H1 (cell line): Measurements from ENCODE around the gene SPSB1. TPM values are rescaled to one million over a fixed set of nuclear protein-coding genes. Genes with fewer than 3 reads are reported as not detected.
A peak's percentile ranks its signal among the peaks of the same experiment; 100 is the strongest.

Source experiments
- CTCF ChIA-PET: fragments of 300-600 bp; sonication (Branson Sonifier 250); formaldehyde crosslinking; loops from one replicate; lab custom pipeline; 2021; ENCODE audit not compliant: partially characterized antibody; lab: Charles Lee
- POLR2A ChIA-PET: fragments of 300-600 bp; sonication (Branson Sonifier 250); formaldehyde crosslinking; loops from one replicate; lab custom pipeline; 2021; ENCODE audit warnings: inconsistent platforms; ENCODE audit not compliant: partially characterized antibody; lab: Charles Lee
- DNase-seq, 2 experiments: peaks; one replicate each; pipeline versions ENCODE4 v3.0.0 to v3.0.0-alpha.2; 2010 to 2022; ENCODE audit warnings: low spot score in 2 of 2, low read depth in 1 of 2, mixed read lengths in 1 of 2
- FAIRE-seq: peaks from 2 replicates; lab custom pipeline; 2011; peaks lifted over from hg19 to GRCh38; lab: Jason Lieb, UNC
- H2AFZ ChIP-seq: 2 replicates; pipeline ENCODE4 v1.8.1; 2012; ENCODE audit warnings: low read length, inconsistent platforms
- H2AK5ac ChIP-seq: 2 replicates; pipeline ENCODE4 v1.6.1; 2013; ENCODE audit warnings: low read depth, low read length
- H2BK120ac ChIP-seq: replicated peaks from 2 replicates; pipeline ENCODE3; 2013; ENCODE audit warnings: low read depth, low read length, inconsistent platforms
- H2BK12ac ChIP-seq: 2 replicates; pipeline ENCODE4 v1.6.1; 2013; ENCODE audit warnings: low read depth, low read length
- H2BK15ac ChIP-seq: 2 replicates; pipeline ENCODE4 v1.6.1; 2013; ENCODE audit warnings: low read length
- H2BK20ac ChIP-seq: 2 replicates; pipeline ENCODE4 v1.6.1; 2013; ENCODE audit warnings: low read length
- H2BK5ac ChIP-seq: 2 replicates; pipeline ENCODE4 v1.6.1; 2013; ENCODE audit warnings: low read depth, low read length
- H3K14ac ChIP-seq: 2 replicates; pipeline ENCODE4 v1.6.1; 2013; ENCODE audit warnings: inconsistent platforms; ENCODE audit not compliant: insufficient read length
- H3K18ac ChIP-seq: 2 replicates; pipeline ENCODE4 v1.6.1; 2013; ENCODE audit warnings: low read length; ENCODE audit errors: extremely low read depth
- H3K23ac ChIP-seq: 2 replicates; pipeline ENCODE4 v1.6.1; 2013; ENCODE audit warnings: inconsistent platforms; ENCODE audit not compliant: insufficient read length
- H3K23me2 ChIP-seq: 2 replicates; pipeline ENCODE4 v1.6.1; 2013; ENCODE audit warnings: low read depth, low read length
- H3K27ac ChIP-seq: 2 replicates; pipeline ENCODE4 v1.6.1; 2011; ENCODE audit warnings: low read depth, low read length, inconsistent platforms
- H3K27me3 ChIP-seq, 4 experiments: replicated peaks in 1 of 4; 1 replicate in 1 of 4; 2 replicates in 3 of 4; pipeline versions ENCODE4 v1.6.1 to v1.8.1; 2011 to 2013; ENCODE audit warnings: low read length in 3 of 4, mild to moderate bottlenecking in 3 of 4, inconsistent platforms in 2 of 4, mixed read lengths in 2 of 4, moderate library complexity in 1 of 4; ENCODE audit not compliant: control insufficient read depth in 3 of 4, insufficient read depth in 3 of 4; ENCODE audit errors: extremely low read depth in 1 of 4
- H3K36me3 ChIP-seq, 4 experiments: 2 replicates each; pipeline versions ENCODE4 v1.6.1 to v1.8.1; 2011 to 2013; ENCODE audit warnings: mild to moderate bottlenecking in 4 of 4, low read length in 3 of 4, moderate library complexity in 2 of 4, control low read depth in 1 of 4, inconsistent platforms in 1 of 4; ENCODE audit not compliant: insufficient read depth in 4 of 4, control insufficient read depth in 2 of 4
- H3K4ac ChIP-seq: replicated peaks from 2 replicates; pipeline ENCODE3; 2013; ENCODE audit warnings: low read length, low read depth, mixed read lengths, inconsistent platforms; ENCODE audit not compliant: insufficient read length
- H3K4me1 ChIP-seq, 4 experiments: replicated peaks in 1 of 4; 1 replicate in 1 of 4; 2 replicates in 3 of 4; pipeline versions ENCODE4 v1.6.1 to v1.8.1; 2011 to 2013; ENCODE audit warnings: low read length in 3 of 4, inconsistent platforms in 2 of 4, mixed read lengths in 1 of 4; ENCODE audit not compliant: insufficient read depth in 4 of 4, control insufficient read depth in 3 of 4
- H3K4me2 ChIP-seq, 2 experiments: 2 replicates each; pipeline versions ENCODE4 v1.6.1 to v1.8.1; 2011 to 2013; ENCODE audit warnings: low read depth in 2 of 2, low read length in 2 of 2, control low read depth in 1 of 2, inconsistent platforms in 1 of 2, mild to moderate bottlenecking in 1 of 2; ENCODE audit not compliant: insufficient read depth in 1 of 2
- H3K4me3 ChIP-seq, 4 experiments: fragments of 200-600, 300-600 bp in 1 of 4; sonication (generic), shearing (Covaris generic), sonication (Bioruptor Twin) in 1 of 4; 2 replicates each; pipeline versions ENCODE4 v1.5.1 to v1.8.1; 2011 to 2016; ENCODE audit warnings: low read length in 4 of 4, low read depth in 3 of 4, control low read depth in 2 of 4, inconsistent platforms in 2 of 4, mild to moderate bottlenecking in 2 of 4, mixed read lengths in 1 of 4, moderate library complexity in 1 of 4; ENCODE audit not compliant: insufficient read depth in 2 of 4; ENCODE audit errors: extremely low read depth in 1 of 4
- H3K56ac ChIP-seq: replicated peaks from 2 replicates; pipeline ENCODE3; 2013; ENCODE audit warnings: low read depth, mild to moderate bottlenecking, mixed read lengths, low read length, inconsistent platforms; ENCODE audit not compliant: insufficient read length
- H3K79me1 ChIP-seq: 2 replicates; pipeline ENCODE4 v1.6.1; 2013; ENCODE audit warnings: low read depth, low read length, control low read depth
- H3K79me2 ChIP-seq, 2 experiments: 2 replicates each; pipeline versions ENCODE4 v1.6.1 to v1.8.1; 2012 to 2013; ENCODE audit warnings: low read length in 2 of 2, mild to moderate bottlenecking in 2 of 2, inconsistent platforms in 1 of 2; ENCODE audit not compliant: insufficient read depth in 2 of 2, control insufficient read depth in 1 of 2
- H3K9ac ChIP-seq, 4 experiments: replicated peaks in 1 of 4; 1 replicate in 1 of 4; 2 replicates in 3 of 4; pipeline versions ENCODE4 v1.6.1 to v1.8.1; 2011 to 2013; ENCODE audit warnings: low read depth in 3 of 4, low read length in 3 of 4, control low read depth in 2 of 4, mild to moderate bottlenecking in 2 of 4, moderate library complexity in 2 of 4, inconsistent platforms in 1 of 4; ENCODE audit errors: extremely low read depth in 1 of 4
- H3K9me3 ChIP-seq, 2 experiments: 2 replicates each; pipeline versions ENCODE4 v1.6.1 to v1.8.1; 2012 to 2013; ENCODE audit warnings: mild to moderate bottlenecking in 2 of 2, moderate library complexity in 2 of 2, control low read depth in 1 of 2, inconsistent platforms in 1 of 2, low read depth in 1 of 2, low read length in 1 of 2, mixed read lengths in 1 of 2; ENCODE audit not compliant: insufficient read depth in 2 of 2
- H4K20me1 ChIP-seq, 2 experiments: replicated peaks in 1 of 2; 2 replicates each; pipeline versions ENCODE3 to v1.8.1; 2011 to 2013; ENCODE audit warnings: inconsistent platforms in 2 of 2, low read length in 2 of 2, mild to moderate bottlenecking in 1 of 2; ENCODE audit not compliant: insufficient read depth in 2 of 2, control insufficient read depth in 1 of 2
- H4K5ac ChIP-seq: 2 replicates; pipeline ENCODE4 v1.6.1; 2013; ENCODE audit warnings: low read length, low read depth, mixed read lengths, inconsistent platforms; ENCODE audit not compliant: insufficient read length
- H4K8ac ChIP-seq: 2 replicates; pipeline ENCODE4 v1.8.0; 2013; ENCODE audit warnings: mild to moderate bottlenecking, moderate library complexity, low read length, inconsistent platforms; ENCODE audit not compliant: insufficient read depth; ENCODE audit errors: extremely low read depth
- H4K91ac ChIP-seq: replicated peaks from 2 replicates; pipeline ENCODE3; 2013; ENCODE audit warnings: low read length, mixed read lengths, inconsistent platforms; ENCODE audit not compliant: insufficient read length
- ATF2 ChIP-seq: IDR thresholded peaks from 2 replicates; pipeline ENCODE4 v1.6.1; 2012; ENCODE audit warnings: low read length, inconsistent platforms
- BCL11A ChIP-seq, 2 experiments: IDR thresholded peaks; one replicate each; pipeline ENCODE4 v1.6.1; 2011; ENCODE audit warnings: low read depth in 2 of 2, low read length in 2 of 2, mild to moderate bottlenecking in 2 of 2
- CHD2 ChIP-seq: IDR thresholded peaks from 2 replicates; pipeline ENCODE4 v1.6.1; 2012; ENCODE audit warnings: low read length, improper control_type of control experiment
- CTBP2 ChIP-seq: IDR thresholded peaks from 2 replicates; pipeline ENCODE4 v1.7.0; 2011; ENCODE audit warnings: borderline replicate concordance, mild to moderate bottlenecking, moderate library complexity, mixed read lengths, low read length; ENCODE audit not compliant: insufficient read depth, insufficient read length
- EGR1 ChIP-seq: IDR thresholded peaks from 2 replicates; pipeline ENCODE4 v1.6.1; 2011; ENCODE audit warnings: low read depth, low read length, borderline replicate concordance
- FOSL1 ChIP-seq: IDR thresholded peaks from 2 replicates; pipeline ENCODE4 v1.6.1; 2011; ENCODE audit warnings: mild to moderate bottlenecking, low read depth, low read length, moderate library complexity; ENCODE audit not compliant: insufficient read depth
- KDM5A ChIP-seq: fragments of 200-600 bp; IDR thresholded peaks from 2 replicates; pipeline ENCODE4 v1.7.1; 2012; ENCODE audit warnings: mild to moderate bottlenecking, low read length, inconsistent platforms, mixed read lengths
- RBBP5 ChIP-seq: IDR thresholded peaks from 2 replicates; pipeline ENCODE4 v1.7.1; 2012; ENCODE audit warnings: low read depth, mild to moderate bottlenecking, inconsistent platforms, low read length, moderate library complexity, borderline replicate concordance
- SIRT6 ChIP-seq: IDR thresholded peaks from one replicate; pipeline ENCODE4 v1.7.1; 2012; ENCODE audit warnings: low read length, inconsistent platforms
- SP1 ChIP-seq: IDR thresholded peaks from 2 replicates; pipeline ENCODE4 v1.6.1; 2011; ENCODE audit warnings: low read depth, low read length
- SP2 ChIP-seq: IDR thresholded peaks from 2 replicates; pipeline ENCODE4 v1.6.1; 2012; ENCODE audit warnings: mild to moderate bottlenecking, low read length, inconsistent platforms
- TAF1 ChIP-seq: IDR thresholded peaks from 2 replicates; pipeline ENCODE4 v1.6.1; 2011; ENCODE audit warnings: mild to moderate bottlenecking, low read depth, low read length
- TBP ChIP-seq: IDR thresholded peaks from 2 replicates; pipeline ENCODE4 v1.6.1; 2011; ENCODE audit warnings: low read depth, low read length, improper control_type of control experiment
- TCF12 ChIP-seq: IDR thresholded peaks from 2 replicates; pipeline ENCODE4 v1.6.1; 2011; ENCODE audit warnings: low read depth, mild to moderate bottlenecking, low read length
- WGBS, 2 experiments: shearing (Covaris generic) in 1 of 2; methylation state at CpG; one replicate each; pipeline versions ENCODE4 v1.1.6 to v1.1.7; 2013 to 2015; ENCODE audit warnings: low lambda C conversion rate in 2 of 2, mixed read lengths in 2 of 2, inconsistent platforms in 1 of 2, low coverage in 1 of 2, missing lambda C conversion rate in 1 of 2; ENCODE audit not compliant: insufficient replicate concordance in 2 of 2, insufficient coverage in 1 of 2, insufficient read length in 1 of 2; ENCODE audit errors: extremely low coverage in 1 of 2, missing lambda C conversion rate in 1 of 2; 5-methylcytosine and 5-hydroxymethylcytosine counted together
- polyA plus RNA-seq, 7 experiments: library from polyadenylated mRNA; depleted of rRNA in 3 of 7; stranded (reverse) in 5 of 7; unstranded in 2 of 7; fragments of >200 nt in 5 of 7; fragments of 200-250 nt in 2 of 7; gene quantifications; 1 replicate in 5 of 7; 2 replicates in 1 of 7; 4 replicates in 1 of 7; pipeline versions ENCODE4 v1.2.1 to v1.2.3, GENCODE V29; 2011 to 2013; ENCODE audit warnings: missing spikeins in 2 of 7, mixed read lengths in 2 of 7
- total RNA-seq: library from RNA; stranded (reverse); fragmentation: NEBNext Ultra II Directional; extraction: Animal tissue kit (Norgen Biotek cat#: 25700); gene quantifications from 2 replicates; pipeline ENCODE4 v1.2.1, GENCODE V29; 2021

Gene SPSB1
- total and polyA plus RNA-seq, 2 of the 8 experiments (the other 6 are each of a cell fraction or from before 2014, with no cell fraction given), result 5.3 to 6.4 TPM

DNA sequence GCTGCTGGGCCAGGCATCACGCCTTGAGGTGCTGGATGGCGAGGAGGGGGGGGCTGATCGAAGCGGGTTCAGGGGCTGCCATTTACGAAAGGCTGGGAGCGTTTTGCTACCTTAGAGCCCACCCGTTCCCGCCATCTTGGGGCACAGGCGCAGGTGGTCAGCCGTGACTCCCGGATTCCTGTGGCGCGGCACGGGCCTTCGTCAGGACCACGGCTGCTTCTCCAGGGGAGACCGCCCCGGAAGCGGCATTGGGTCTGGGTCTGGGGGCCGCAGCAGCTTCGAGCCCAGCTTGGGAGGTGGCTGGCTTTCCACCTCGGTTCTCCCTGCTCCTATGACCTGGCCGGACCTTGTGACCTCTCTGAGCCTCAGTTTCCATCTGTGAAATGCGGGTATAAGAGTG, 23.8 kb downstream of the SPSB1 start:
- H3K4me3 ChIP-seq, result no peak overlapping the region
- no peaks in the 10 kb centered on the region for H3K79me2 ChIP-seq
- TF ChIP-seq TCF12 (no peak), SP1 (no peak), CTBP2 (no peak), FOSL1 (no peak), SIRT6 (no peak), SP2 (no peak), RBBP5 (no peak), TAF1 (no peak), TBP (no peak), BCL11A (IDR thresholded peaks at IDR 0.05; ENCODE audit: low read depth in 2 of 2, low read length in 2 of 2) (no peak), KDM5A (no peak), ATF2 (no peak), CHD2 (no peak), EGR1 (no peak)

More for the DNA sequence above, 23.8 kb downstream of the SPSB1 start:
- no peak for DNase-seq
- Histone ChIP-seq H3K4me1 (peaks cover 12 to 36% (median 26%) of the 10 kb centered on the region in 4 experiments), H3K27ac (no peak overlapping the region), H2BK120ac (no peak overlapping the region), H3K18ac (no peak overlapping the region), H2BK5ac (no peak overlapping the region), H2AFZ (no peak overlapping the region), H3K23ac (no peak overlapping the region), H3K36me3 (no peaks in the 10 kb centered on the region), H3K4me2 (no peak overlapping the region), H3K56ac (no peak overlapping the region), H3K23me2 (no peaks in the 10 kb centered on the region), H3K79me1 (peaks cover 3% of the 10 kb centered on the region; the same call in 1 of the 2 replicates), H3K9ac (no peak overlapping the region), H3K4ac (no peak overlapping the region), H2BK15ac (no peak overlapping the region), H4K5ac (no peak overlapping the region), H3K14ac (no peak overlapping the region), H3K9me3 (no peaks in the 10 kb centered on the region), H3K27me3 (peaks cover 0 to 2% (median 0%) of the 10 kb centered on the region in 4 experiments; a peak in 1 of 7 replicates), H4K20me1 (peaks cover 0 to 2% of the 10 kb centered on the region in 2 experiments), H2BK12ac (no peak overlapping the region), H2BK20ac (no peak overlapping the region), H2AK5ac (0 out of 2 replicates have a peak overlapping the region, but pooled peaks have one; percentile 39), H4K8ac (no peak overlapping the region; the same call in 1 of the 2 replicates), H4K91ac (no peak overlapping the region)
- WGBS, 2 experiments, result 94% methylated on average over 24 of the region's 24 CpGs; no CpG with 5 or more reads in 1 of the 2 experiments
- ChIA-PET POLR2A (no interaction called here), CTCF (interaction anchor here (1.6 kb wide), 1 partner anchor 26 kb away, joined by 4 read pairs; no protein-coding TSS in a partner anchor)
- FAIRE-seq, result no peak
